CD4-positive, alpha-beta T cell treated with Interleukin-10 for 1 hour (primary cell): Measurements from ENCODE around the gene COL8A1.

Source experiments
- DNase-seq: peaks from one replicate; pipeline ENCODE4 v3.0.0-alpha.2; 2020

The COL8A1 gene

DNA sequence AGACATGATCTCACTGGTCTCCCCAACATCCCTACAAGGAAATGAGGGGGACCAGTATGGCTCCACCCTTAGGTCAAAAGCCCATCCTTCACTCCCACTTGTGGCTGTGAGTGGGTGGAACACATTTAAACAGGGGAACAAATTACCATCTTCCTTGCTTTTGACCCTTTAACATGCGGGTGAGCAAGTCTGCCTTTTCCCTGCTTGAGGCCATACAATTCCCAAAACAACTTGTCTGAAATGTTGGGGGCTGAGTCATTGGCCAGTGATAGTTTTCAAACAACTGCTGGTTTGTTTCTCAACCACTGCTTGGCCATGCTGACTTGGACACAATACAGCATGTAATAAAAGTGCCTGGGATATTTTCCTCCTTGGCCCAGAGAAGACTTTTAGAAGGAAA, 39.6 kb downstream of the COL8A1 start:
- no peak for DNase-seq

DNA sequence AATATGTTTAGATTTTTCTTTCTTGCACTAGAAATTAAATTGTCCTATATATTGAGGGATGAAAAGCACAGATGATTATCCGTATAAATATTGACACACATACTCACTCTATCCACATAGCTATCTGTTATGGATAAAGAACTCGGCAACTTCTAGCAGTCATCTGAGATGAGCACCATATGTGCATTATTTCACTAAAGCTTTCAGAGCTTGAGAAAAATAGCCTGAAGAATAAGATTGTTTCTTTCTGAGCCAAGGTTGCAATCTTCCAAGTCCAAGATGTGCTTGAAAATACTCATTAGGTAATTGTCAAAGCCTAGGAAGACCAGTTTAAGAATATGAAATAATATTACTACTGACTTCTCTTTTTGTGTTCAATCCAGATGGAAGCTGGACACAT, 40.5 kb downstream of the COL8A1 start:
- no peak for DNase-seq

DNA sequence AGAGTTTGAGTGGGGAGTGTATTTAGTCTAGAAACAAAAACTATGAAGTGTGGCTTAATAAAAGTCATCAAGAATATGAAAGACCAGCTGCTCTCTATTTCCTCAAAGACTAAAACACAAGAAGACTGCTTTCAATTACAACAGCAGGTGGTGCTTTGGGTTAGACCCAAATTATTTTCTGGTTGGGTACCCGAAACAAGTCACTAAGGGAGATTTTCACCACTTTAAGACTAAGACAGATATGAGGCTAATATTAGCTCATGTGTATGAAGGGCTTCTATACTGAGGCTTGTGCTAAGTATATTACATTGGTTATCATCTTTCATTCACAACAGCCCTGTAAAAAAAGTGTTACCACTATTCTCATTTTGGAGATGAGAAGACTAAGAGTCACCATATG, 43.1 kb downstream of the COL8A1 start:
- no peak for DNase-seq

DNA sequence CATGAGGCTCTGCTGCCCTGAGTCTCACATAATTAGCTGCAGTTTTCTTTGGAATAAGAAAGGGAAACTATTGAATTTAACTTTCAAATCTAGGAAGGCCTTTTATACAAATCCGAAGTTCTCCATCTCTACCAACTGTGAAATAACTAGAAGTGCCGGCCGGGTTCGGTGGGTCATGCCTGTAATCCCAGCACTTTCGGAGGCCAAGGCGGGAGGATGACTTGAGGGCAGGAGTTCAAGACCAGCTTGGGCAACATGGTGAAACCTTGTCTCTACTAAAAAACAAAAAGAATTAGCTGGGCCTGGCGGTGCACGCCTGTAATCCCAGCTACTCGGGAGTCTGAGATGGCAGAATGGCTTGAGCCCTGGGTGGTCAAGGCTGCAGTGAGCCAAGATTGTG, 43.6 kb downstream of the COL8A1 start:
- no peak for DNase-seq

DNA sequence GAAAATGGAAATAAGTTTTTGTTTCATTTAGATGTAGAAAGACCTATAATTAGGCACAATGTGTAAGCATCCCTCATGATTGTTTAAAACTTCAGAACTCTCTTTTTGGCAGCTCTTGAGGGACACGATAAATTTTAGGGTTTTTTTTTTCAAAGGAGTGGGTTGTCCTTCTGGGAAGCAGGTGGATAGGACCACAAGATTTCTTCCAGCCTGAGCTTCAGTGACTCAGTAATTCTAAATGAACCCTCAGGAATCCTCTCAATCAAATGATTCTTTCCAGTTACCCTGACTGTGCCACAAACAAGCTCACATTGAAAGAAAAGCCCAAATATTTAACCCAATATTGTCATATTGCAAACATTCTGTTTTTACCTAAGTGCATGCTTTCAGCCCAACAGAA, 45.1 kb downstream of the COL8A1 start:
- DNase-seq: no peak

- DNase-seq: no peak
These were observed 45.5 kb downstream of the COL8A1 start for GRCh38 chr3:99683876-99684275.

GRCh38 chr3:99684644-99685043, 46.2 kb downstream of the COL8A1 start:
- DNase-seq: no peak

DNA sequence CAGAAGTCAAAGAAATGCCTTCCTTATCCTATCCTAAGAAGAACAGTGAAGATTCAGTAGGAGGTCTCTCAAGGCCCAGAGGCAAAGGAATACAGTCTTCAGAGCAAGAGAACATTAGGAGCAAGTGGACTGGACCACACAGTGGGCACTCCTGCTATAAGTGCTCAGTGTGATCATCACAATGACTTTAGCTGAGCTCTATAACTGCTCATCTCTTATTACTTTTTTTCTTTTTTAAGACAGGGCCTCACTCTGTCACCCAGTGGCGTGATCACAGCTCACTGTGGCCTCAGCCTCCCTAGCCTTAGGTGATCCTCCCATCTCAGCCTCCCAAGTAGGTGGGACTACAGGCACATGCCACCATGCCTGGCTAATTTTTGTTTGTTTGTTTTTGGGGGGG, 48.1 kb downstream of the COL8A1 start:
- no peak for DNase-seq

DNA sequence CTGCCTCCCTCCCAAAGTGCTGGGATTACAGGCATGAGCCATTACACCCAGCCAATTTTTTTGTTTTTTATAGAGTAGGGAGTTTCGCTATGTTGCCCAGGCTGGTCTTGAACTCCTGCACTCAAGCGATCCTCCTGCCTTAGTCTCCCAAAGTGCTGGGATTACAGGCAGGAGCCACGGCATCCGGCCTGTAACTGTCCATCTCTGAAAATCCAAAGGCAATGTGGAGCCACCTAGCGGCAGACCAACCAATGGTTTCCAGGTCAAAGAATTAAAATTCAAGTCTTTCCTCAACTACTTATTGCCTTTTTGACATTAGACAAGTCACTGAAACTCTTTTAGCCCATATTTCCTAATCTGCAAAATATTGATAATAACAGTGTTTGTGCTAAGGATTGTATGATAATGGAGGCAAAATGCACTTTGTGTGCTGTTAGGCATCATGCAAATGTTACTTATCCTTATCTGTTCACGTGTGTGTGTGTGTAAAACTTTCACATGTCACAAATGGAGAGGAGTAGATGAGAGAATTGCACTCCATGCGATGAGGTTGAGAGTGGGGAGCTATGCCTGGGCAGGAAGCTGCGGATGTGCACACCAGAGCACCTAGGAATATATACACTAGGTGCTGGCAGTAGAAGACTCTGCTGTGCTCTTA, 48.7 kb downstream of the COL8A1 start:
- DNase-seq: peak; percentile 12

DNA sequence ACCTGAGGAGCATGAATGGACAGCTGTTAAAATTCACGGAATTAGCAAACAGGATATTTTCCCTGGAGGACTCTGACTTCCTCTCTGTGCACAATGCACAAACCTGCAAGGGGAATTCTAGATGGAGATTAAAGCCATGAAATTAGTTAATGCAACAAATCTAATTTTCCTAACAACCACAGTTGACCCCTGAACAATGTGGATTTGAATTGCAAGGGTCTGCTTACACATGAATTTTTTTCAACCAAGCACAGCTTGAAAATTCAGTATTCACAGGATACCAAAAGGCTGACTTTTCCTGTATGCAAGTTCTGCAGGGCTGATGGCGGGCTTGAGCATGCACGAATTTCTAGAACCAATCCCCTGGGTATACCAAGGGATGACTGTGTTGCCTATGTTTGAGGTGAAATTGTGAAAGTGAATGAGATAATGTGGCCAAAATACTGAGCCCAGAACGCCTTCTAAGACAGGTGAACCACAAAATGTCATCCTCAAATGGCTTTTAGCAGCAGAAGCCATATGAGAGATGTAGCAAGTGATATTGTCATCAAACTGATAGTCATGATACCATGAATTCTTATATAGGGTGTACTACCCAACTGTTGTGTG, 52.5 kb downstream of the COL8A1 start:
- DNase-seq: no peak

GRCh38 chr3:99693636-99694035, 55.2 kb downstream of the COL8A1 start:
- no peak for DNase-seq

DNA sequence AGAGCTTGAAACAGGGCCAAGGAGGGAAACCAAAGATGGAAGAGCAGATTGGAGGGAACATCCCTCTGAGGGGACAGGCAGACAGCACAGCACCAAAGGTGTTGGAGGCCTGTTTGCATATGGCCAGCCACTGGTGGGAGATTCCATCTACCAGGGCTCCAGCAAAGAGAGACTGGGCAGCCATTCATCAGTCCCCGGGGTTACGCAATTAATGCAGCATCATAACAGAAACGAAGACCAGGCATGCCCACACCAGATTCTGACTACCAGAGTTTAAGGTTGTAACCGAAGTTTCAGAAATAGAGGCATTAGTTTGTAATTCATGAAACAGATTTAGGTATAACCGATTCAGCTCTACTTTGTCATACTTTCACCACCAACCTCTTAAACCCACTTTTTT, 58.1 kb downstream of the COL8A1 start:
- DNase-seq: no peak

DNA sequence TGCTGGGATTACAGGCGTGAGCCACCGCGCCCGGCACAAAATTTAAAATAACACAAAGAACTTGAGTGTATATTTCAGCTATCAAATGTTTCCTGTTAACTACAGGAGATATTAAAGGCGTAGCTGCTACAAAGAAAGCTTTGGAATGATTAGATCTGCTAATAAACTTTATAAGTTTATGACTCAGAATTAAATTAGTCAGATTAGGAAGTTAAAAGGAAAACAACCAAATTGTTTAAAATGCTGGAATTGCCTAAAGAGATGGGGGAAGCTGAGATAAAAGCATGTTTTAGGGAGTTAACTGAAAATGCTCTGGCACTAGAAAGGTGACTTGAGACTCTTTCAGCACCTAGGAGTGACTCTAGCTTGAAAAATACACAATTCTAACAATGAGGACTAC, 58.9 kb downstream of the COL8A1 start:
- DNase-seq: no peak

DNA sequence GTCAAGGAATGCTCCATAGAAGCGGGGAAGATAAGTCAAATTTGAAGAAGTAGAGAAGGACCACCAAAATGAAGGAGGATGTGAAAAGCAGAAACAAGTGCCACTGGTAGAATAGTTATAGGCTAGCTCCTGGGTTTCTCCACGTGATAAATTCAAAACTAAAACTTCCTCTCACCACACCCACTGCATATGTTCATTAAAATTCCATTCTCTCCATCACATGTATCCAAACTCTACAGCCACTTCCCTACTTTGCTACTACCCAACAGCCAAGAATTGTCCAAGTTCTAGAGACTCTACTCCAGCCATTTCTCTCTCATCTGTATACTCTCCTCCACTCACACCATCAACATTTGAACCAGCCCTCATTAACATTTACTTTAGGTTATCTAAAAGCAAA, 60.5 kb downstream of the COL8A1 start:
- no peak for DNase-seq

DNA sequence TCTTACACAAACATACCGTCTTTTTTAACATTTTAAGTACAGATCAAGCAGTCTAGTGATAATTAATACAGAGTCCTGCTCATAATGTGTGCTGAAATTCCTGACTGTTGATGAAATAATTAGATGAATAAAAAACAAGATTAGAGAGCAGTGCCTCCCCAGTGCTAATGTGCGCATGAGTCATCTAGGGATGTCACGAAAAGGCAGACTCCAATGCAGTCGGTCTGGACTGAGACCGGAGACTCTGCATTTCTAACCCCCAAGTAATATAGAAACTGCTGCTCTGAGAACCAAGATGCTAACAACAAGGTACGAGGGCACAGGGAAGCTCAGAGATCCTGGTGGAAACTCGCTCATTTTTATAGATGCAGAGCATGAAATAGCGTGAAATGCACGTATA, 61.4 kb downstream of the COL8A1 start:
- no peak for DNase-seq

DNA sequence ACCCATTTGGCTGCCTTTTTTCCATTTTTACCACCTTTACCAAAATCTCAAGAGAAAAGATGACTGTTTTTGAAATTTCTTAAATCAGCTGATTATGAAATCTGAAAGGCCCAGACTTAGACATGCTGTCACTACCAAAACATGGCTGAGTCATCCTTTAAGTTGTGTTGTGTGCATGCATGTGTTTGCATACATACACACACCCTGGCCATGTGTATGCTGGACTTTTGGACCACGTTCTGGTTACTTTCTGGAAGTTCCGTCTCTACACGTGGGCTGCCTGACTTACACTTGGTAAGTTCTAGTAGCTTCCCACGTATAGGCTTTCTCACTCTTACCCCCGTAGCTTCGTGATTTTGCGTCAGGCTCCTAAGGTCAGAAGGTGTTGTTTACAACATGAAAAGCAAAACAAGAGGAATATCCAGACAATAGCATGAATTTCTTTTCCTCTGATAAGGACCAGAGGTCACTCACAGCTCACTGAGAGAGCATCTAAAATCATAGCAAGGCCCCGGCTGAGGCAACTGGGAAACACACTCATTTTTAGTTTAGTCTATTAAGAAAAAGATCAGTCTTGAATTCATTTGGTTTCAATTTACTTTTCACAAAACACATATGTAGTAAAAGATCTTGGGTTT, 62.4 kb downstream of the COL8A1 start:
- DNase-seq: no peak

- DNase-seq: no peak
These were observed 64.9 kb downstream of the COL8A1 start for GRCh38 chr3:99702953-99703943.

DNA sequence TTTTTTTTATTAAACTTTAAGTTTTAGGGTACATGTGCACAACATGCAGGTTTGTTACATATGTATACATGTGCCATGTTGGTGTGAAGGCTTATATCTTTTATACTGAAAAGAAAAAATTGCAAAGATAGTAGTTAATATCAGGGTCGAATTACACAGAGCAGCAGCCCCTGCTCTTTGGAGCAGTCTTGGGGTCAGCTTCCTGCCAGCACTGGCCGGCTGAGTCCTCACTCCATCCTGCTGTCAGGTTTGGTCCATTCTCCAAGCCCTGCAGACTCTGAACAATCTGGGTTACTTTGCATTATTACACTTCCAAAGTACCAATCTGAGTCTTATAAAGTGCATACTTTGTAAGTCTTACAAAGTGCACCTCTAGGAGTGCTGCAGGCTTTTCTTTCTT, 66.0 kb downstream of the COL8A1 start:
- no peak for DNase-seq

GRCh38 chr3:99706410-99706809, 68.0 kb downstream of the COL8A1 start:
- no peak for DNase-seq

DNA sequence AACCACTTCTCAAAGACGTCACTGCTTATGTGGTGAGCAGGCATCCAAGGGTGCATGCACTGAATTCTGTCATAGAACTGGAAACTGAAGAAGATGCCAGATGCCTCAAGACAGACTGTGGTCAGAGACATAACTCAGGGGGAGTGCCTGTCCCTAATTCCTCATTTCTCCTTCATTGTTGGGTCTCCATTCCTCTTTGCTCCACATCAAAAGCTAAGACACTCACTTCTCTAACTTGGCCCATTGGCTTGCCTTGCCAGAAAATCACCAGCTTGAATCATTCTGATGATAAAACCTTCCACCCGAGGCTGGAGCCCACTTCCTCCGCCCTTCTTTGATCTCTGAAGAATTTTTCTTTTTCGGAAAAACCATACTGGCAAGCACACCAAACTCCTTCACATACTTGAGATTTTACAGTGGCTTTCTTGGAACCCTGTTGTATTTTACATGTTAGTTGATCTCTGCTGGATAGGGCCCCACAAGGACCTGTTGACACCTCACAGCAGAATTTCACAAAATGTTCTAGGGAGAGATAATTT, 69.9 kb downstream of the COL8A1 start:
- DNase-seq: no peak

DNA sequence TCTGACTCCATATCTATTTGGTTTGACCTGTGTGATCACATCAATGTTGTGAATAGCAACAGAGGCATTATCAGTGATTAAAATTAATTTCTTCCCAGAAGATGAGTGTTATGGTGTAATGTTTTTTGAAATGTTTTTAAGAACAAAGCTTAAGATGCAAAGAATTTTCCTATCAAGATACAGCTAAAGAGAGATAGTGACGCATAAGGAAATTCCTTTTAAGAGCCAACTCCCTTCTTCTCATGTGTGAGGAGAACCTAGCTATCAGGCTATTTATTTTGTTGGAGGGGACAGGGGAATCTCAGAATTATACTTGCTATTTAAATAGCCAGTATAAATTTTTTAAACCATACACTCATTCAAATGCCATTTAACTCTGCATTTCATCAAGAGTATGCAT, 71.3 kb downstream of the COL8A1 start:
- DNase-seq: no peak

- DNase-seq: no peak
These were observed 71.7 kb downstream of the COL8A1 start for GRCh38 chr3:99710094-99710493.

- no peak for DNase-seq
These were observed 73.0 kb downstream of the COL8A1 start for GRCh38 chr3:99711351-99711750.
